Measurements from ENCODE around the gene IL1A. TPM values are rescaled to one million over a fixed set of nuclear protein-coding genes. Genes with fewer than 3 reads are reported as not detected.

IL1A gene
- total RNA-seq, 1 donor from 2014 or later, result 82.7 TPM

DNA sequence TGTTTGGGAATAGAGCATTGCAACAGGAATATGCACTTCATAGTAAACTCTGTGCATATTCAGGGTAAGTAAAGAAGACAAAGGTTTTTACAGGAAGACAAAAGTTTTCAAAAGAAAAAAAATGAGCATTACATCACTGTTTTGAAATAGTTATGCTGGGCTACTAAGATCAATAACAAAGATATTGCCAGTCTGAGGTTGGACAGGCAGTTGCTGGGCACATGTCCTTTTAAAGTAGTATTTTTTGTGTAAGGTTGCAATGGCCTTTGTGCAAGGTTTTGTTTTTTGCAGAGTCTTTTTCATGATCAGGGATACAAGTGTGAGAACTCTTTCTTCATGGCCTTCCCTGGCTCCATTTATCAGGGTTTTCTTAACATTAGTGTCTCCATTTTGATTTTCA lies 36.0 kb upstream of the IL1A start:
- TF ChIP-seq, protein P1, sequence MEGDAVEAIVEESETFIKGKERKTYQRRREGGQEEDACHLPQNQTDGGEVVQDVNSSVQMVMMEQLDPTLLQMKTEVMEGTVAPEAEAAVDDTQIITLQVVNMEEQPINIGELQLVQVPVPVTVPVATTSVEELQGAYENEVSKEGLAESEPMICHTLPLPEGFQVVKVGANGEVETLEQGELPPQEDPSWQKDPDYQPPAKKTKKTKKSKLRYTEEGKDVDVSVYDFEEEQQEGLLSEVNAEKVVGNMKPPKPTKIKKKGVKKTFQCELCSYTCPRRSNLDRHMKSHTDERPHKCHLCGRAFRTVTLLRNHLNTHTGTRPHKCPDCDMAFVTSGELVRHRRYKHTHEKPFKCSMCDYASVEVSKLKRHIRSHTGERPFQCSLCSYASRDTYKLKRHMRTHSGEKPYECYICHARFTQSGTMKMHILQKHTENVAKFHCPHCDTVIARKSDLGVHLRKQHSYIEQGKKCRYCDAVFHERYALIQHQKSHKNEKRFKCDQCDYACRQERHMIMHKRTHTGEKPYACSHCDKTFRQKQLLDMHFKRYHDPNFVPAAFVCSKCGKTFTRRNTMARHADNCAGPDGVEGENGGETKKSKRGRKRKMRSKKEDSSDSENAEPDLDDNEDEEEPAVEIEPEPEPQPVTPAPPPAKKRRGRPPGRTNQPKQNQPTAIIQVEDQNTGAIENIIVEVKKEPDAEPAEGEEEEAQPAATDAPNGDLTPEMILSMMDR (IDR thresholded peaks at IDR 0.05; ENCODE audit: insufficient read depth, low read length, severe bottlenecking), result no peak
- Histone ChIP-seq H3K4me3 (ENCODE audit: low read depth, low read length) (no peak overlapping the region), H3K27me3 (ENCODE audit: control insufficient read depth, insufficient read depth, low read length) (no peaks in the 10 kb centered on the region), H3K36me3 (ENCODE audit: control insufficient read depth, insufficient read depth, low read length) (no peaks in the 10 kb centered on the region)
- no peak for DNase-seq (ENCODE audit: low read depth)
- FAIRE-seq, result no peak

DNA sequence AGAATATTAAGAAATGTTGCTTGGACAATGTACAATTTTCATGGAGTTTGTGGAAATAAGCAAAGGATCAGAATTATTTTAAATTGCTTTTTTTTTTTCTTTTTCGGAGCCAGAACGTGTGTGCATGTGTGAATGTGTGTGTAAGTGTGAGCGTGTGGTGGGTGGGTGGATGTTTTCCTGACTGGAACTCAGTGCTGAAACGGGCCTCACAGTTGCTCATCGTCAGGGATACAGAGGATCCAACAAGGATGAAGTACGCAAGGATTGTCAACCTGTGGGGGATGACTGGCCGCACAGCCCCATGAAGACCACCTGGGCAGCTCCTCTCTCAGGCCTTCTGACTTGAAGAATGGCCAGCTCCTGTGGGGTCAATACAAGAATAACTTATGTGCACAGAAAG lies 34.8 kb upstream of the IL1A start:
- FAIRE-seq (no peak), DNase-seq (ENCODE audit: low read depth) (no peak)
- TF ChIP-seq, protein P1 (IDR thresholded peaks at IDR 0.05; ENCODE audit: insufficient read depth, low read length, severe bottlenecking), result no peak
- no peaks in the 10 kb centered on the region for H3K36me3 ChIP-seq (ENCODE audit: control insufficient read depth, insufficient read depth, low read length)
- no peaks in the 10 kb centered on the region for H3K27me3 ChIP-seq (ENCODE audit: control insufficient read depth, insufficient read depth, low read length)
- H3K4me3 ChIP-seq (ENCODE audit: low read depth, low read length), result no peak overlapping the region

DNA sequence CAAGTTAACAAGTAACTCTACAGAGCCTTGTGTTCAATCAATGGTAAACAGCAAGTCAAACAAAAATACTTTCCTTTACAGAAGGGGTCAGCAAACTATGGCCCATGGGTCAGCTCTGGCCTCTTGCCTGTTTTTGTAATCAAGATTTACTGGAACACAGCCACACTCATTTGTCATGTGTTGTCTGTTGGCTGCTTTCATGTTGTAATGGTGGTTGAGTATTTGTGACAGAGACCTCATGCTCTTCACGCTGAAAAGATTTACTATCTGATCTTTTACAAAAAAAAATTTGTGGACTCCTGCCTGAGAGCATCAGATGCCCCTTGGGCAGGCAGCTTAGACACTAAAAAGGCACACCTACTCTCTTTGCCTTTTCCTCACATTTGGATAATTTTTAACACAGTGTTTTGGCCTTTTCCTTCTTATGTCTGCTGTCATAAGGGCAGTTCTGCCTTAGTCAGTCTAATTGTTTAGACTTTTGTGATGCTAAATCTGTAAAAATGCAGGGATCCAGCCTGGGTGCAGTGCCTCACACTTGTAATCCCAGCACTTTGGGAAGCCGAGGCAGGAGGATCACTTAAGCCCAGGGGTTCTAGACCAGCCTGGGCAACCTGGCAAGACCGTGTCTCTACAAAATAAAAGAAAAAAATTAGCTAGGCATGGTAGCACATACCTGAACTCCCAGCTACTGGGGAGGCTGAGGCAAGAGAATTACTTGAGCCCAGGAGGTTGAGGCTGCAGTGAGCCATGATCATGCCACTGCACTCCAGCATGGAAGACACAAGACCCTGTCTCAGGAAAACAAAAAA lies 34.0 kb upstream of the IL1A start:
- DNase-seq (ENCODE audit: low read depth) (no peak), FAIRE-seq (no peak)
- Histone ChIP-seq H3K36me3 (ENCODE audit: control insufficient read depth, insufficient read depth, low read length) (no peaks in the 10 kb centered on the region), H3K27me3 (ENCODE audit: control insufficient read depth, insufficient read depth, low read length) (no peaks in the 10 kb centered on the region), H3K4me3 (ENCODE audit: low read depth, low read length) (no peak overlapping the region)
- TF ChIP-seq, protein P1 (IDR thresholded peaks at IDR 0.05; ENCODE audit: insufficient read depth, low read length, severe bottlenecking), result no peak

DNA sequence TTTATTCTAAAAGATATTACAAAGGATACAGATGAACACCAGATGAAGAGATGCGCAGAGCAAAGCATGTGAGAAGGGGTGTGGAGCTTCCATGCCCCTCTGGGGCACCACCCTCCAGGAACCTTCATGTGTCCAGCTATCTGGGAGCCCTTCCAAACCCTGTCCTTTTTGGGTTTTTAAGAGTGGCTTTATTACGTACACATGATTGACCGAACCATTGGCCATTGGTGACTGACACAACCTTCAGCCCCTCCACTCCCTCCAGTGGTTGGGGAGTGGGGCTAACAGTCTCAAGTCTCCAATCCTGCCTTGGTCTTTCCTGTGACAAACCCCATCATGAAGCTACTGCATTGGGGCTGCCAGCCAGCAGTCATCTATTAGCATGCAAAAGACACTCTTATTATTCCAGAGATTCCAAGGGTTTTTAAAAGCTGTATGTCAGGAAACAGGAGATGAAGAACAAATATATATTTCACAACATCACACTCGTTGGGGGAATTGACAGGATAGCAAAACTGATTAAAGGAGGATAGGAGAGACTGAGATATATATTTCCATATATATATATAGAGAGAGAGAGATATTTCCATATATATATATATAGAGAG lies 32.9 kb upstream of the IL1A start:
- DNase-seq (ENCODE audit: low read depth) (no peak), FAIRE-seq (no peak)
- Histone ChIP-seq H3K4me3 (ENCODE audit: low read depth, low read length) (no peak overlapping the region), H3K27me3 (ENCODE audit: control insufficient read depth, insufficient read depth, low read length) (no peaks in the 10 kb centered on the region), H3K36me3 (ENCODE audit: control insufficient read depth, insufficient read depth, low read length) (no peaks in the 10 kb centered on the region)
- TF ChIP-seq, protein P1 (IDR thresholded peaks at IDR 0.05; ENCODE audit: insufficient read depth, low read length, severe bottlenecking), result no peak

DNA sequence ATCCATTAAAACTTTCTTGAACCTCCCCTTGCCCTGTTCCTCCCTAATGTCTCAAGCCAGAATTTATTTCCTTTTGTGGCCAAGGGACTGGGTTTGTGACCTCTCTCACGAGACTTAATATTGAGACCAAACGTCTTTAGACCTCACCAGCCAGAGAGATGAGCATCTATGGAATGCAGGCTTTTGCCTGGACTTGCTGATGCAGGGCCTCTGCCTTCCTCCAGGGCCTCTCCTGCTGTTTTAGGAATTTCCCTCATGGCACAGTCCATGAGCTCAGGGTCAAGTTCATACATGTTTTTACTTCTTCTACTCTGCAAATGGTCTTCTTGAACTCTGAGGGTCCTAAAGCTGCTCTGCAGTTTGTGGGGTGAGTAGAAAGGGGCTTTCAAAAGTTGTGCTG lies 30.0 kb upstream of the IL1A start:
- DNase-seq (ENCODE audit: low read depth) (peak; percentile 97), FAIRE-seq (peak; percentile 47)
- no peaks in the 10 kb centered on the region for H3K27me3 ChIP-seq (ENCODE audit: control insufficient read depth, insufficient read depth, low read length)
- H3K4me3 ChIP-seq (ENCODE audit: low read depth, low read length), result no peak overlapping the region
- no peaks in the 10 kb centered on the region for H3K36me3 ChIP-seq (ENCODE audit: control insufficient read depth, insufficient read depth, low read length)
- TF ChIP-seq, protein P1 (IDR thresholded peaks at IDR 0.05; ENCODE audit: insufficient read depth, low read length, severe bottlenecking), result peak; percentile 18

All from bronchial epithelial cell (primary cell).